ENCODE results near the gene TTC39B. TPM values are rescaled to one million over a fixed set of nuclear protein-coding genes. Genes with fewer than 3 reads are reported as not detected.

TTC39B gene
- total and polyA plus RNA-seq, 4 donors: 1.8 to 11.7 (median 2.8) TPM

DNA sequence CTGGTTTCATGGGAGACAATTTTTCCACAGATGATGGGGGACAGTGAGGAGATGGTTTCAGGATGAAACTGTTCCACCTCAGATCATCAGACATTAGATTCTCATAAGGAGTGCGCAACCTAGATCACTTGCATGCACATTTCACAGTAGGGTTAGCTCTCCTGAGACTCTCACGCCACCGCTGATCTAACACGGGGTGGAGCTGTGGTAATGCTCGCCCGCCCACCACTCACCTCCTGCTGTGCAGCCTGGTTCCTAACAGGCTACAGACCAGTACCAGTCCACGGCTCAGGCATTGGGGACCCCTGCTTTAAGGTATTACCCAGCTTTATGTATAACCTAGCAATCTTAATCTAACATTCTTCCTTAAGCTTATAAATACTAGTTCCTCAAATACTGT, 35.6 kb downstream of the TTC39B start:
- Histone ChIP-seq H3K9me3 (ENCODE audit: control insufficient read depth in 4 of 4, low read length in 3 of 4) (no peaks in the 10 kb centered on the region), H3K4me1 (ENCODE audit: control insufficient read depth in 4 of 4, insufficient read depth in 4 of 4, low read length in 3 of 4) (peaks cover 0 to 2% (median 0%) of the 10 kb centered on the region in 4 donors), H3K36me3 (ENCODE audit: control insufficient read depth in 4 of 4, insufficient read depth in 3 of 4, low read depth in 1 of 4, low read length in 3 of 4) (no peaks in the 10 kb centered on the region), H3K27ac (ENCODE audit: low read depth in 1 of 2, low read length in 2 of 2) (no peak overlapping the region), H3K4me3 (ENCODE audit: low read depth in 1 of 3, low read length in 3 of 3) (no peak overlapping the region), H3K9ac (ENCODE audit: low read depth in 1 of 2, low read length in 2 of 2) (no peak overlapping the region), H3K27me3 (ENCODE audit: control insufficient read depth in 4 of 4, insufficient read depth in 4 of 4, low read length in 3 of 4) (no peaks in the 10 kb centered on the region)
- no peak for DNase-seq (ENCODE audit: low spot score)
- 93% methylated on average over 7 of the region's 7 CpGs for WGBS
- TF ChIP-seq JUND (IDR thresholded peaks at IDR 0.05) (no peak), FOXA1 (IDR thresholded peaks at IDR 0.05) (no peak), GABPA (IDR thresholded peaks at IDR 0.05 in 1 of 2, conservative IDR thresholded peaks at IDR 0.05 in 1 of 2) (no peak), FOXA2 (IDR thresholded peaks at IDR 0.05) (no peak), NR2F2 (IDR thresholded peaks at IDR 0.05) (no peak), YY1 (IDR thresholded peaks at IDR 0.05) (no peak), SP1 (IDR thresholded peaks at IDR 0.05) (no peak), TAF1 (conservative IDR thresholded peaks at IDR 0.05) (no peak), HNF4G (IDR thresholded peaks at IDR 0.05) (no peak), RXRA (IDR thresholded peaks at IDR 0.05) (no peak), HNF4A (conservative IDR thresholded peaks at IDR 0.05) (no peak), RAD21 (IDR thresholded peaks at IDR 0.05) (no peak)
- TF ChIP-seq, protein P1, sequence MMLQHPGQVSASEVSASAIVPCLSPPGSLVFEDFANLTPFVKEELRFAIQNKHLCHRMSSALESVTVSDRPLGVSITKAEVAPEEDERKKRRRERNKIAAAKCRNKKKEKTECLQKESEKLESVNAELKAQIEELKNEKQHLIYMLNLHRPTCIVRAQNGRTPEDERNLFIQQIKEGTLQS (IDR thresholded peaks at IDR 0.05): no peak
- TF ChIP-seq, protein P2, sequence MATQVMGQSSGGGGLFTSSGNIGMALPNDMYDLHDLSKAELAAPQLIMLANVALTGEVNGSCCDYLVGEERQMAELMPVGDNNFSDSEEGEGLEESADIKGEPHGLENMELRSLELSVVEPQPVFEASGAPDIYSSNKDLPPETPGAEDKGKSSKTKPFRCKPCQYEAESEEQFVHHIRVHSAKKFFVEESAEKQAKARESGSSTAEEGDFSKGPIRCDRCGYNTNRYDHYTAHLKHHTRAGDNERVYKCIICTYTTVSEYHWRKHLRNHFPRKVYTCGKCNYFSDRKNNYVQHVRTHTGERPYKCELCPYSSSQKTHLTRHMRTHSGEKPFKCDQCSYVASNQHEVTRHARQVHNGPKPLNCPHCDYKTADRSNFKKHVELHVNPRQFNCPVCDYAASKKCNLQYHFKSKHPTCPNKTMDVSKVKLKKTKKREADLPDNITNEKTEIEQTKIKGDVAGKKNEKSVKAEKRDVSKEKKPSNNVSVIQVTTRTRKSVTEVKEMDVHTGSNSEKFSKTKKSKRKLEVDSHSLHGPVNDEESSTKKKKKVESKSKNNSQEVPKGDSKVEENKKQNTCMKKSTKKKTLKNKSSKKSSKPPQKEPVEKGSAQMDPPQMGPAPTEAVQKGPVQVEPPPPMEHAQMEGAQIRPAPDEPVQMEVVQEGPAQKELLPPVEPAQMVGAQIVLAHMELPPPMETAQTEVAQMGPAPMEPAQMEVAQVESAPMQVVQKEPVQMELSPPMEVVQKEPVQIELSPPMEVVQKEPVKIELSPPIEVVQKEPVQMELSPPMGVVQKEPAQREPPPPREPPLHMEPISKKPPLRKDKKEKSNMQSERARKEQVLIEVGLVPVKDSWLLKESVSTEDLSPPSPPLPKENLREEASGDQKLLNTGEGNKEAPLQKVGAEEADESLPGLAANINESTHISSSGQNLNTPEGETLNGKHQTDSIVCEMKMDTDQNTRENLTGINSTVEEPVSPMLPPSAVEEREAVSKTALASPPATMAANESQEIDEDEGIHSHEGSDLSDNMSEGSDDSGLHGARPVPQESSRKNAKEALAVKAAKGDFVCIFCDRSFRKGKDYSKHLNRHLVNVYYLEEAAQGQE (IDR thresholded peaks at IDR 0.05): no peak
- TF ChIP-seq, protein P3, sequence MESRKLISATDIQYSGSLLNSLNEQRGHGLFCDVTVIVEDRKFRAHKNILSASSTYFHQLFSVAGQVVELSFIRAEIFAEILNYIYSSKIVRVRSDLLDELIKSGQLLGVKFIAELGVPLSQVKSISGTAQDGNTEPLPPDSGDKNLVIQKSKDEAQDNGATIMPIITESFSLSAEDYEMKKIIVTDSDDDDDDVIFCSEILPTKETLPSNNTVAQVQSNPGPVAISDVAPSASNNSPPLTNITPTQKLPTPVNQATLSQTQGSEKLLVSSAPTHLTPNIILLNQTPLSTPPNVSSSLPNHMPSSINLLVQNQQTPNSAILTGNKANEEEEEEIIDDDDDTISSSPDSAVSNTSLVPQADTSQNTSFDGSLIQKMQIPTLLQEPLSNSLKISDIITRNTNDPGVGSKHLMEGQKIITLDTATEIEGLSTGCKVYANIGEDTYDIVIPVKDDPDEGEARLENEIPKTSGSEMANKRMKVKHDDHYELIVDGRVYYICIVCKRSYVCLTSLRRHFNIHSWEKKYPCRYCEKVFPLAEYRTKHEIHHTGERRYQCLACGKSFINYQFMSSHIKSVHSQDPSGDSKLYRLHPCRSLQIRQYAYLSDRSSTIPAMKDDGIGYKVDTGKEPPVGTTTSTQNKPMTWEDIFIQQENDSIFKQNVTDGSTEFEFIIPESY (IDR thresholded peaks at IDR 0.05): no peak

DNA sequence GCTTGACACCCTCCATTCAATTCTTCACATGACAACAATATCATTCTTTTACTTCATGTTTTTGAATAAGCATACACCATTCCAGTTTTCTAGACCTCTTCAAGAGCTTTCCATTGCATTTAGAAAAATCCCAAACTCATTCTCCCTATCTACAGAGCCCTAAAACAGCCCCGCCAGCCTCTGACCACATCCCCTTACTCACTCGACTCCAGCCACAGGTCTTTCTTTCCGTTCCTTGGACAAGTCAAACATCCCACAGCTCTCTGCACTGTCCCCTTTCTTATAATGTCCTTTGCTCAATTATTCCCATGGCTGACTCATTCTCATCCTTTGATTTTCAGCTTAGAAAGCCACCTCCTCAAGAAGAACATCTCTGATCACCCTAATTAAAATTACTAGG, 38.2 kb downstream of the TTC39B start:
- 87% methylated on average over 3 of the region's 3 CpGs for WGBS

More for the DNA sequence above, 38.2 kb downstream of the TTC39B start:
- H3K27me3 ChIP-seq (ENCODE audit: control insufficient read depth in 4 of 4, insufficient read depth in 4 of 4, low read length in 3 of 4): no peaks in the 10 kb centered on the region
- H3K9ac ChIP-seq (ENCODE audit: low read depth in 1 of 2, low read length in 2 of 2): no peak overlapping the region
- no peaks in the 10 kb centered on the region for H3K9me3 ChIP-seq (ENCODE audit: control insufficient read depth in 4 of 4, low read length in 3 of 4)
- H3K4me3 ChIP-seq (ENCODE audit: low read depth in 1 of 3, low read length in 3 of 3): no peak overlapping the region
- H3K4me1 ChIP-seq (ENCODE audit: control insufficient read depth in 4 of 4, insufficient read depth in 4 of 4, low read length in 3 of 4): no peaks in the 10 kb centered on the region
- no peak overlapping the region for H3K27ac ChIP-seq (ENCODE audit: low read depth in 1 of 2, low read length in 2 of 2)
- no peak for DNase-seq (ENCODE audit: low spot score)
- H3K36me3 ChIP-seq (ENCODE audit: control insufficient read depth in 4 of 4, insufficient read depth in 3 of 4, low read depth in 1 of 4, low read length in 3 of 4): no peaks in the 10 kb centered on the region
- TF ChIP-seq YY1 (IDR thresholded peaks at IDR 0.05) (no peak), SP1 (IDR thresholded peaks at IDR 0.05) (no peak), FOXA2 (IDR thresholded peaks at IDR 0.05) (no peak), HNF4A (conservative IDR thresholded peaks at IDR 0.05) (no peak), NR2F2 (IDR thresholded peaks at IDR 0.05) (no peak), GABPA (IDR thresholded peaks at IDR 0.05 in 1 of 2, conservative IDR thresholded peaks at IDR 0.05 in 1 of 2) (no peak), TAF1 (conservative IDR thresholded peaks at IDR 0.05) (no peak), FOXA1 (IDR thresholded peaks at IDR 0.05) (no peak), RXRA (IDR thresholded peaks at IDR 0.05) (no peak), RAD21 (IDR thresholded peaks at IDR 0.05) (no peak)
- TF ChIP-seq, protein P4, sequence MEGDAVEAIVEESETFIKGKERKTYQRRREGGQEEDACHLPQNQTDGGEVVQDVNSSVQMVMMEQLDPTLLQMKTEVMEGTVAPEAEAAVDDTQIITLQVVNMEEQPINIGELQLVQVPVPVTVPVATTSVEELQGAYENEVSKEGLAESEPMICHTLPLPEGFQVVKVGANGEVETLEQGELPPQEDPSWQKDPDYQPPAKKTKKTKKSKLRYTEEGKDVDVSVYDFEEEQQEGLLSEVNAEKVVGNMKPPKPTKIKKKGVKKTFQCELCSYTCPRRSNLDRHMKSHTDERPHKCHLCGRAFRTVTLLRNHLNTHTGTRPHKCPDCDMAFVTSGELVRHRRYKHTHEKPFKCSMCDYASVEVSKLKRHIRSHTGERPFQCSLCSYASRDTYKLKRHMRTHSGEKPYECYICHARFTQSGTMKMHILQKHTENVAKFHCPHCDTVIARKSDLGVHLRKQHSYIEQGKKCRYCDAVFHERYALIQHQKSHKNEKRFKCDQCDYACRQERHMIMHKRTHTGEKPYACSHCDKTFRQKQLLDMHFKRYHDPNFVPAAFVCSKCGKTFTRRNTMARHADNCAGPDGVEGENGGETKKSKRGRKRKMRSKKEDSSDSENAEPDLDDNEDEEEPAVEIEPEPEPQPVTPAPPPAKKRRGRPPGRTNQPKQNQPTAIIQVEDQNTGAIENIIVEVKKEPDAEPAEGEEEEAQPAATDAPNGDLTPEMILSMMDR (IDR thresholded peaks at IDR 0.05; ENCODE audit: low read depth, low read length, missing input control): no peak
- TF ChIP-seq, protein P5, sequence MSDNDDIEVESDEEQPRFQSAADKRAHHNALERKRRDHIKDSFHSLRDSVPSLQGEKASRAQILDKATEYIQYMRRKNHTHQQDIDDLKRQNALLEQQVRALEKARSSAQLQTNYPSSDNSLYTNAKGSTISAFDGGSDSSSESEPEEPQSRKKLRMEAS (IDR thresholded peaks at IDR 0.05): no peak
- TF ChIP-seq, protein P2 (IDR thresholded peaks at IDR 0.05): no peak
- TF ChIP-seq, protein P1 (IDR thresholded peaks at IDR 0.05): no peak
